Measurements from ENCODE around the gene ANKRD29.
A peak's percentile ranks its signal among the peaks of the same experiment; 100 is the strongest.
"Not testable (repeated sequence)": the region's sequence is repeated elsewhere in the genome, so short reads cannot be mapped to it uniquely, and the experiment has no call there.

ANKRD29 gene

GRCh38 chr18:23643815-23644490 lies 18.8 kb downstream of the ANKRD29 start:
- no peak for DNase-seq

DNA sequence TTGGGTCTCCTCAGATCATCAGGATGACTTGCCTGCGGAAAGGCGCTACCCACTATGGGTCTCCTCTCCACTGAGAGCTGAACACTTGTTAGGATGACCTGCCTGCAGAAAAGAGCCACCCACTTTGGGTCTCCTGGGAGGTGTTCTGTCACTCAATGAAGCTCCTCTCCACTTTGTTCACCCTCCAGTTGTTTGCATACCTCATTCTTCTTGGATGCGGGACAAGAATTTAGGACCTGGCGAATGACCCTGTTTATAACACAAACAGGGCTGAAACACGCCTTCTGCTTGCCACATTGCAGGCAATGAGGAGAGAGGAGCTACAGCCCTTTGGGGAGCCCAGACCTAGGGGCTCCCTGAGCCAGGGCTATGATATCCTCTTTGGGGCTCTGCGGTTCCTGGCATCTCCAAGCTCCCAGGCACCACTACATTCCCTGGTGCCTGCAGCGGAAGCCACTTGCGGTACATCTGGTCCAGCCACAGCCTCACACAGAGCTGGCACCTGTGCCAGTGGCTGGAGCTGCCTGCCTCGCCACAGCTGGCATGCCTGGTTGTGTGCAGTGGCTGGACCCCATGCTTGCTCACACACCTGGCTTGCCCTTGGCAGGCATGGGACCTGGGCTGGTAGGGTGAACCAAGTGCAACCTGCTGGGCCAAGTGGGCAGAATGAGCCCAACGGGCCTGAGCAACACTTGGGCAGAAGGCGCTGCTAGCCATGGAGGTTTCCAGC lies 20.6 kb downstream of the ANKRD29 start:
- DNase-seq, result no peak

GRCh38 chr18:23641143-23641720 lies 21.5 kb downstream of the ANKRD29 start:
- no peak for DNase-seq

DNA sequence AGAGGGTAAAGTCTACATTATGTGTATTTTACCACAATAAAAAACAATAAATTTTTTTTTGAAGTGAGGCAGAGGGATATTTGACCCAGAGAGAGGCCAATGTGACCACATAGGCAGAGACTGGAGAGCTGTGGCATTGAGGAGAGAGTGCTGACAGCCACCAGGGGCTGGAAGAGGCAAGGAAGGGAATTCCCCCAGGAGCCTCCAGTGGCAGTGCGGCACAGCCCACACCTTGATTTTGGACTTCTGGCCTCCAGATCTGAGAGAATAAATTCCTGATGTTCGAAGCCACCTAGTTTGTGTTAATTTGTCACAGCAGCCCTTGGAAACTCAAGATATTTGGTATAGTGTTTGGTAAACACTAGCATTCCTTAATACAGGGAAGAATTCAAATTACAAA lies 22.7 kb downstream of the ANKRD29 start:
- no peak for DNase-seq

DNA sequence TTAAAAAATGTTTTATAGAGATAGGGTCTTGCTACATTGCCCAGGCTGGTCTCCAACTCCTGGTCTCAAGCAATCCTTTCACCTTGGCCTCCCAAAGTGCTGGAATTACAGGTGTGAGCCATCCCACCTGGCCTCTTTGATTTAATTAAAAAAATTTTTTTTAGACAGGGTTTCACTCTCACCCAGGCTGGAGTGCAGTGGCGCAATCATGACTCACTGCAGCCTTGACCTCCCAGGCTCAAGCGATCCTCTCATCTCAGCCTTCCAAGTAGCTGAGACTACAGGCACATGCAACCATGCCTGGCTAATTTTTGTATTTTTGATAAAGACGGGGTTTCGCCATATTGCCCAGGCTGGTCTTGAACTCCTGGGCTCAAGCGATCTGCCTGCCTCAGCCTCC lies 26.3 kb downstream of the ANKRD29 start:
- DNase-seq, result not testable (repeated sequence)

DNA sequence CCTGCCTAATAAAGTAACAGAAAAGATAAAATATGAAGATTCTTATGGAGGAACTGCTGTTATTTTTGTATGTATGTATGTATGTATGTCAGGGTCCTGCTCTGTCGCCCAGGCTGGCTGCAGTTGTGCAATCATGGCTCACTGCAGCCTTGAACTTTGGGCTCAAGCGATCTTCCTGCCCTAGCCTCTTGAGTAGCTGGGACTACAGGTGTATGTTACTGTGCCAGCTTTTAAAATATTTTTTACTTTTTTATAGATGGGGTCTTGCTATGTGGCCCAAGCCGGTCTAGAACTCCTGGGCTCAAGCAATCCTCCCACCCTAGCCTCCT lies 26.7 kb downstream of the ANKRD29 start:
- DNase-seq, result no peak

GRCh38 chr18:23635283-23636070 lies 27.2 kb downstream of the ANKRD29 start:
- DNase-seq, result peak; percentile 19

GRCh38 chr18:23634692-23635091 lies 28.0 kb downstream of the ANKRD29 start:
- DNase-seq, result no peak

GRCh38 chr18:23632615-23633014 lies 30.1 kb downstream of the ANKRD29 start:
- no peak for DNase-seq

DNA sequence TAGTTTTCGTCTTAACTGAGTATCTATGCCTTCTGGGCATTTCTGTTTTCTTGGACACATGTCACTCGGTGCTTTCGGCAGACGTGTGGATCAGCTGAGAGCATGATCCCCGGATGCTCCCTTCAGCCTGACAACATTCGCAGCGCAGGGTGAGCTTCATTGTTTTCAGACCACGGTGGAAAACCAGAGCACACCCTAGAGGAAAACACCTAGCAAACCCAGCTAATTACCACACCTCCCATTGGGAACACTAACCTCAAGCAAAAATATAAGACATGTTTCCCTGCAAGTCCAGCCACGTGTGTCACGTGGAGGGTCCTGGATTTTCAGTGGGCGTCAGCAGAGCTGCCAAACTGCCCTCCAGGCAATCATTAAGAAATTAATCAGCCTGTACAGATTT lies 31.0 kb downstream of the ANKRD29 start:
- DNase-seq, result peak; percentile 75

DNA sequence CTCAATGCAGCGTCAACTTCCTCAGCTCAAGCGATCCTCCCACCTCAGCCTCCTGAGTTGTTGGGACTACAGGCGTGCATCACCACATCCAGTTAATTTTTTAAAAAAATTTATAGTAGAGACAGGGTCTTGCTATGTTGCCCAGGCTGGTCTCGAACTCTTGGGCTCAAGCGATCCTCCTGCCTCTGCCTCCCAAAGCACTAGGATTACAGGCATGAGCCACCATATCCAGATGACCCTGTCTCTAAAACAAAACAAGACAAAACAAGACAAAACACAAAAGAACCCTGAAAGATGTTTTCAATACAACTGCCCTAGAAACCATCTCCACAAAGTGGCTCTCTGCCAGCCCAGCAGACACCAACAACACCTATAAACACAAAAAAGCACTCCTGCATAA lies 31.4 kb downstream of the ANKRD29 start:
- no peak for DNase-seq

GRCh38 chr18:23629444-23629946 lies 33.2 kb downstream of the ANKRD29 start:
- DNase-seq, result peak; percentile 52

DNA sequence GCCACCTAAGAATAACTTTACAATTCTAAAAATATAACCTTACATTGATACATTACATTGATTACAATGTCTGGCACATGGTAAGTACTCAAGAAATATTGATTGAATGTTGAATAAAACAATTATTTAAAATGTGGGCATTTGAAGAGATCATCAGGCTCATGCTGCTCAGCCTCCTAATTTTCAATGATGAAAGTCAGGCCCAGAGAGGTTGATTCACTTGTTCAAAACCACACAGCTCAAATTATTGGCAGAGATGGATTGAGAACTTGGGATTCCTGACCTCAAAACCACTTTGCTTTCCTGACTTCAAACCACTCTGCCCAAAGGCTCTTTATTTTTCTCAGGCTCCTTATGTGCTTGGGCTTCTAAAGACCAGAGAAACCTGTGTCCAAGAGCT lies 34.7 kb downstream of the ANKRD29 start:
- no peak for DNase-seq

GRCh38 chr18:23627321-23627720 lies 35.4 kb downstream of the ANKRD29 start:
- no peak for DNase-seq

- no peak for DNase-seq
These were observed 36.0 kb downstream of the ANKRD29 start for GRCh38 chr18:23626451-23627279.

DNA sequence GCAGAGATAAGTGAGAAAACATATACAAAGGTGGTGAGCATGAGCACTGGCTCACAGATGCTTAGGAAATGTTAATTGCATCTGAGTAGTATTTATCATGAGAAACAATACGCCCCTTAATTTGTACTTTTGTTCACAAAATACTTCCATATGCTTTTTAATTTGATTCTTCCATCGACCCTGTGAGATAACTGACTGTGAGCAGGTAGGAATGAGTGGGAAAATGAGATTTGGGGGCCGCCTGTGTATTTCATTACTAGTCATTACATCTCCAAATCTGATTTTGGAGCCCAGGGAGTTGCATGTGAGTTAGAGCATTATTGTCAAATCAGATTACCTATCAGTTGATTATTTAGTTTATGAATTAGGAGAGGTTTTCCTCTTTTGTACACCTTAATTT lies 39.7 kb downstream of the ANKRD29 start:
- no peak for DNase-seq

- DNase-seq, result peak; percentile 52
These were observed 43.3 kb downstream of the ANKRD29 start for GRCh38 chr18:23619388-23619881.

DNA sequence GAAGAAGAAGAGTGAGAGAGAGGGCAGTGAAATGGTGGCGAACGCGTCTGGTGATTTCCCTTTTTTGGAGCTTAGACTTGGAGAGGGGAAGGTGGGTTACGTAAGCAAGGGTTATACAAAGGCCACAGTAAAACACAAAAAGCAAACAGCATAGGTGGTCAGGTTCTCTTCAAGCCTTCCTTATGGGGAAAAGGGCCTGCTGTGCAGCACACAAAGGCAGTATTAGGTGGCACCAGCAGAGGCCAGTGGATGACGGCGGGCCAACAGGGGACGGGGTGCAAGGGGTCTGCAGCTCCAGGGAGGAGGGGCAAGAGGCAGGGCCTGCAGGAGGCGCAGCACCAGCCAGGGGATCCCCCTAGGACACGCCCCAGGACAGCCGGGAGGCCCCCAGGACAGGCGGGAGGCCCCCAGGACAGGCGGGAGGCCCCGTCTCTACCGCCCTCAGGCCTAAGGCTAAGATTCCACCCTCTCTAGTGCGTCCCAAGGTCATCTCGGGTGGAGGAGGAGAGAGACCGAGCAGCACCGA lies 43.8 kb downstream of the ANKRD29 start:
- DNase-seq, result peak; percentile 64

- no peak for DNase-seq
These were observed 45.2 kb downstream of the ANKRD29 start for GRCh38 chr18:23617412-23618014.

DNA sequence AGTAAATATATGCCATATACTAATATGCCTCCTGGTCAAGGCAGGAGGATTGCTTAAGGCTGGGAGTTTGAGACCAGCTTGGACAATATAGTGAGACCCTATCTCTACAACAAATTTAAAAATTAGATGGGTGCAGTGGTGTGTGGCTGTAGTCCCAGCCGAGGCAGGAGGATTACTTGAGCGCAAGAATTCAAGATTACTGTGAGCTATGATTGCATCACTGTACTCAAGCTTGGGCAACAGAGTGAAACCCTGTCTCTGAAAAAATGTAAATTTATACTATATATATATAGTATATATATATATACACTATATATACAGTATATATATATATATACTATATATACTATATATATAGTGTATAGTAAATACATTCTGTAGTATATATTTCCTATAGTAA lies 46.5 kb downstream of the ANKRD29 start:
- DNase-seq, result no peak

DNA sequence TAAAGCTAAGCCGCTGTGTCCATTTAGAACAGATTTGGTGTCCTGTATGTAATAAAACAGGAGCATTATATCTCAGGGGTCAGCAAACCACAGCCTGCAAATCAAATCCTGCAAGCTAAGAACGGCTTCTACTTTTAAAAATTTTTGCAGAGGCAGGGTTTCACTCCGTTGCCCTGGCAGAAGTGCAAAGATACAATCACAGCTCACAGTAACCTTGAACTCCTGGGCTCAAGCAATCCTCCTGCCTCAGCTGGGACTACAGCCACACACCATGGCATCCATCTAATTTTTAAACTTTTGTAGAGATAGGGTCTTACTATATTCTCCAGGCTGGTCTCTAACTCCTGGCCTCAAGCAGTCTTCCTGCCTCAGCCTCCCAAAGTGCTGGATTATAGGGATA lies 47.8 kb downstream of the ANKRD29 start:
- no peak for DNase-seq

DNA sequence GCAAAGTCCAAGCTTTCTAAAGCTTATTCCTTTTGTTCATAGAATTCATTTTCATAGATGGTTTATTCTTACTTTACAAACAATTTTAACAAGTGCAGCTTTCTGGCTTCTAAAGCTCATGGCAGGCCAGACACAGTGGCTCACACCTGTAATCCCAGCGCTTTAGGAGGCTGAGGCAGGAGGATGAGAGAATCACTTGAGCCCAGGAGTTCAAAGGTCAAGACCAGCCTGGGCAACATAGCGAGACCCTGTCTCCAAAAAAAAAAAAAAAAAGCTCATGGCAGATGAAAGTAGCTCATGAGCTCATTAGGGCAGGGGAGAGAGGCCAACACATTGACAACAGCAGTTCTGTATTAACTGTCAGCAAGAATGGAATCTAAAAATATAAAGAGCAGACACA lies 48.3 kb downstream of the ANKRD29 start:
- no peak for DNase-seq

Measured in NCI-H146 (cell line).